Osteoblast (primary cell): Measurements from ENCODE around the gene AP3S2. TPM values are rescaled to one million over a fixed set of nuclear protein-coding genes. Genes with fewer than 3 reads are reported as not detected.
"Not testable (repeated sequence)": the region's sequence is repeated elsewhere in the genome, so short reads cannot be mapped to it uniquely, and the experiment has no call there.

Source experiments
- DNase-seq: peaks from one replicate; pipeline ENCODE4 v3.0.0; 2011; ENCODE audit warnings: low spot score, mixed read lengths; ENCODE audit not compliant: insufficient read length; ENCODE audit errors: missing footprints
- H2AFZ ChIP-seq: 2 replicates; pipeline ENCODE4 v1.6.0; 2011; ENCODE audit warnings: mild to moderate bottlenecking, low read length
- H3K27ac ChIP-seq: 2 replicates; pipeline ENCODE4 v1.5.1; 2011; ENCODE audit warnings: mild to moderate bottlenecking, low read depth, low read length, moderate library complexity
- H3K27me3 ChIP-seq: 2 replicates; pipeline ENCODE4 v1.6.0; 2012; ENCODE audit warnings: mild to moderate bottlenecking, control low read depth, inconsistent platforms, low read length, moderate library complexity; ENCODE audit not compliant: insufficient read depth
- H3K36me3 ChIP-seq: 2 replicates; pipeline ENCODE4 v1.5.1; 2011; ENCODE audit warnings: mild to moderate bottlenecking, low read length, control low read depth, moderate library complexity; ENCODE audit not compliant: insufficient read depth
- H3K4me1 ChIP-seq: 2 replicates; pipeline ENCODE4 v1.5.1; 2011; ENCODE audit warnings: mild to moderate bottlenecking, low read length, control low read depth, moderate library complexity; ENCODE audit not compliant: insufficient read depth
- H3K4me2 ChIP-seq: 2 replicates; pipeline ENCODE4 v1.6.0; 2011; ENCODE audit warnings: mild to moderate bottlenecking, low read length; ENCODE audit not compliant: insufficient read depth
- H3K4me3 ChIP-seq: fragments of 200-600 bp; sonication (generic); 3 replicates; pipeline ENCODE4 v1.5.1; 2012; ENCODE audit warnings: mild to moderate bottlenecking, low read length, inconsistent platforms; ENCODE audit not compliant: insufficient read depth
- H3K79me2 ChIP-seq: 2 replicates; pipeline ENCODE4 v1.6.0; 2012; ENCODE audit warnings: mild to moderate bottlenecking, low read length, control low read depth, inconsistent platforms; ENCODE audit not compliant: insufficient read depth
- H3K9me3 ChIP-seq: 2 replicates; pipeline ENCODE4 v1.5.1; 2011; ENCODE audit warnings: low read depth, low read length, control low read depth
- H4K20me1 ChIP-seq: 2 replicates; pipeline ENCODE4 v1.6.0; 2012; ENCODE audit warnings: mild to moderate bottlenecking, low read length, control low read depth; ENCODE audit not compliant: insufficient read depth
- total RNA-seq: library from RNA; depleted of rRNA; stranded (reverse); fragments of >200 nt; gene quantifications from 2 replicates; pipeline ENCODE4 v1.2.3, GENCODE V29; 2012
- TF ChIP-seq, protein P1 (sequence below): IDR thresholded peaks from 2 replicates; pipeline ENCODE4 v1.5.1; 2011; ENCODE audit warnings: mild to moderate bottlenecking, low read depth, low read length, moderate library complexity; ENCODE audit errors: extremely low read depth

The AP3S2 gene
- total RNA-seq, 1 donor: 63.7 TPM

- H3K4me3 ChIP-seq: no peak overlapping the region
- H3K9me3 ChIP-seq: no peaks in the 10 kb centered on the region
- no peak overlapping the region for H3K4me2 ChIP-seq
- DNase-seq: peak; percentile 96
- H4K20me1 ChIP-seq: no peaks in the 10 kb centered on the region
- peaks cover 44% of the 10 kb centered on the region for H3K36me3 ChIP-seq
- H3K79me2 ChIP-seq: no peaks in the 10 kb centered on the region
- H3K27ac ChIP-seq: no peak overlapping the region
- H3K4me1 ChIP-seq: no peaks in the 10 kb centered on the region
- H3K27me3 ChIP-seq: no peaks in the 10 kb centered on the region
- H2AFZ ChIP-seq: no peak overlapping the region
- TF ChIP-seq, protein P1, sequence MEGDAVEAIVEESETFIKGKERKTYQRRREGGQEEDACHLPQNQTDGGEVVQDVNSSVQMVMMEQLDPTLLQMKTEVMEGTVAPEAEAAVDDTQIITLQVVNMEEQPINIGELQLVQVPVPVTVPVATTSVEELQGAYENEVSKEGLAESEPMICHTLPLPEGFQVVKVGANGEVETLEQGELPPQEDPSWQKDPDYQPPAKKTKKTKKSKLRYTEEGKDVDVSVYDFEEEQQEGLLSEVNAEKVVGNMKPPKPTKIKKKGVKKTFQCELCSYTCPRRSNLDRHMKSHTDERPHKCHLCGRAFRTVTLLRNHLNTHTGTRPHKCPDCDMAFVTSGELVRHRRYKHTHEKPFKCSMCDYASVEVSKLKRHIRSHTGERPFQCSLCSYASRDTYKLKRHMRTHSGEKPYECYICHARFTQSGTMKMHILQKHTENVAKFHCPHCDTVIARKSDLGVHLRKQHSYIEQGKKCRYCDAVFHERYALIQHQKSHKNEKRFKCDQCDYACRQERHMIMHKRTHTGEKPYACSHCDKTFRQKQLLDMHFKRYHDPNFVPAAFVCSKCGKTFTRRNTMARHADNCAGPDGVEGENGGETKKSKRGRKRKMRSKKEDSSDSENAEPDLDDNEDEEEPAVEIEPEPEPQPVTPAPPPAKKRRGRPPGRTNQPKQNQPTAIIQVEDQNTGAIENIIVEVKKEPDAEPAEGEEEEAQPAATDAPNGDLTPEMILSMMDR: peak; percentile 97
Measured at GRCh38 chr15:89874926-89875564, 18.7 kb downstream of the AP3S2 start.

DNA sequence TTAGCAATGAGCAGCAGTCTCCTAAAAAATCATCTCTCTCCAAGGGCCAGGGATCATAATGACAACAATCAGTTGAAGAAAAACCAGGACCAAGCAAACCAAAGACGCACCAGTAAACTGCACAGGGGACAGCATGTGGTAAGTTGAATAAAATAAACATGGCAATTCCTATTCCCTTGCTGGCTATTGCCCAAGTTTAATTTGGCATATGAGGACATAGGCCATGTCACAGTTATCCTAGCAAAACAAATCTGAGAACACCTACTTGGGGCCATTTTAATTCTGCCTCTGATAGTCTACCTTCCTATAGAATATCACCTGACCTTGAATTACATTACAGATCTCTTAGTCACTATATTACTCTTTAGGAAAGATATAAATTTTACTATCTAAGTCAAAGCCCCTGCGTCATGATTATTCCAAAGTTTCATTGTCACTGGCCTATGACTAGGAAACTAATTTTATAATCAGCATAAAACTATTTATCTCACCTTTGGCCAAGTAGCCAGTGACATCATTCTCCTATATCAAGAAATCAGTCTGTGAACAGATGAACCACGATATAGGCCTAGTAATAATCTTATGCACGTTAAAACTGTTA is 23.0 kb downstream of the AP3S2 start:
- Histone ChIP-seq H3K4me1 (no peaks in the 10 kb centered on the region), H2AFZ (no peak overlapping the region), H3K9me3 (no peaks in the 10 kb centered on the region), H3K4me2 (no peak overlapping the region), H3K4me3 (no peak overlapping the region), H3K36me3 (peaks cover 17% of the 10 kb centered on the region), H3K27ac (no peak overlapping the region), H3K27me3 (no peaks in the 10 kb centered on the region), H4K20me1 (no peaks in the 10 kb centered on the region), H3K79me2 (no peaks in the 10 kb centered on the region)
- no peak for DNase-seq
- TF ChIP-seq, protein P1: no peak

GRCh38 chr15:89870006-89870405 is 23.8 kb downstream of the AP3S2 start:
- no peak overlapping the region for H3K27ac ChIP-seq
- no peaks in the 10 kb centered on the region for H3K9me3 ChIP-seq
- H4K20me1 ChIP-seq: no peaks in the 10 kb centered on the region
- peaks cover 22% of the 10 kb centered on the region for H3K36me3 ChIP-seq
- H3K4me3 ChIP-seq: no peak overlapping the region
- TF ChIP-seq, protein P1: no peak
- DNase-seq: no peak
- no peaks in the 10 kb centered on the region for H3K79me2 ChIP-seq
- H3K27me3 ChIP-seq: no peaks in the 10 kb centered on the region
- H3K4me1 ChIP-seq: no peaks in the 10 kb centered on the region
- H2AFZ ChIP-seq: no peak overlapping the region
- H3K4me2 ChIP-seq: no peak overlapping the region

DNA sequence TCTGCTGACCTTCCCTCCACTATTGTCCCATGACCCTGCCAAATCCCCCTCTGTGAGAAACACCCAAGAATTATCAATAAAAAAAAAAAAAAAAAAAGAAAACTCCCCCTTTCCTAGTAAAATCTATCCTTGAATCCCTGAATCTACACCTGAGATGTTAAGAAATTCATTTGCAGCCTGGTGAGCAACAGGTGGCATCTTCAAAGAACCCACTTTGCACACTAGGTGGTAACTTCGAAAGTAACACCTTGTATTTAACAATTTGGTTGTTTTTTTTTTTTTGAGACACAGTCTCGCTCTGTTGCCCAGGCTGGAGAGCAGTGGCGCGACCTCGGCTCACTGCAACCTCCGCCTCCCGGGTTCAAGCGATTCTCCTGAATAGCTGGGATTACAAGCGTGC is 24.3 kb downstream of the AP3S2 start:
- DNase-seq, H3K27ac ChIP-seq, H3K9me3 ChIP-seq, H3K4me1 ChIP-seq, H3K79me2 ChIP-seq, H3K4me2 ChIP-seq, H3K27me3 ChIP-seq, H3K4me3 ChIP-seq, H4K20me1 ChIP-seq, H2AFZ ChIP-seq: not testable (repeated sequence)
- H3K36me3 ChIP-seq: peaks cover 24% of the 10 kb centered on the region
